K562 (cell line): ENCODE measurements around the gene SPTBN4.

Source experiments
- CEBPB ChIP-seq: fragments of 450-650 bp; IDR thresholded peaks from 2 replicates; pipeline ENCODE4 v1.6.1; 2016; ENCODE audit warnings: missing genetic modification characterization, missing compliant biosample characterization
- FOXM1 ChIP-seq, 2 experiments: fragments of 450-650 bp in 1 of 2; sonication (generic) in 1 of 2; formaldehyde crosslinking in 1 of 2; IDR thresholded peaks; 2 replicates each; pipeline versions ENCODE4 v1.6.1 to v1.9.0; 2017 to 2022; ENCODE audit warnings: low read depth in 2 of 2, mild to moderate bottlenecking in 2 of 2, missing genetic modification reagents in 1 of 2, moderate library complexity in 1 of 2
- POLR2A ChIP-seq: fragments of 450-650 bp; conservative IDR thresholded peaks from 2 replicates; pipeline ENCODE4 v1.6.1; 2016
- RCOR1 ChIP-seq, 2 experiments: IDR thresholded peaks; 2 replicates each; pipeline ENCODE4 v1.6.1; 2012; ENCODE audit warnings: low read depth in 2 of 2, low read length in 2 of 2, borderline replicate concordance in 1 of 2, improper control_type of control experiment in 1 of 2
- RFX7 ChIP-seq: fragments of 250-450 bp; sonication (Bioruptor Pico); IDR thresholded peaks from 2 replicates; pipeline ENCODE4 v1.5.1; 2021; ENCODE audit warnings: mild to moderate bottlenecking
- SMAD4 ChIP-seq: fragments of 250-450 bp; sonication (Bioruptor Pico); conservative IDR thresholded peaks from 2 replicates; pipeline ENCODE4 v1.8.0; 2021; ENCODE audit warnings: inconsistent platforms, mild to moderate bottlenecking, moderate library complexity
- TEAD4 ChIP-seq, 2 experiments: sonication (generic) in 1 of 2; formaldehyde crosslinking in 1 of 2; IDR thresholded peaks; 2 replicates each; pipeline versions ENCODE4 v1.6.1 to v1.8.0; 2012 to 2022; ENCODE audit warnings: borderline replicate concordance in 1 of 2, inconsistent platforms in 1 of 2, low read length in 1 of 2, mild to moderate bottlenecking in 1 of 2, missing genetic modification reagents in 1 of 2
- TRIM24 ChIP-seq, 2 experiments: fragments of 450-650 bp; IDR thresholded peaks; 2 replicates each; pipeline ENCODE4 v1.6.1; 2016
- TF ChIP-seq, protein P1 (sequence below), 3 experiments: IDR thresholded peaks in 2 of 3; conservative IDR thresholded peaks in 1 of 3; 2 replicates each; pipeline ENCODE4 v1.5.1; 2011 to 2012; ENCODE audit warnings: low read length in 3 of 3, mild to moderate bottlenecking in 3 of 3, control low read depth in 2 of 3, improper control_type of control experiment in 1 of 3, inconsistent platforms in 1 of 3, low read depth in 1 of 3, mixed read lengths in 1 of 3, moderate library complexity in 1 of 3; ENCODE audit not compliant: insufficient read depth in 2 of 3

DNA sequence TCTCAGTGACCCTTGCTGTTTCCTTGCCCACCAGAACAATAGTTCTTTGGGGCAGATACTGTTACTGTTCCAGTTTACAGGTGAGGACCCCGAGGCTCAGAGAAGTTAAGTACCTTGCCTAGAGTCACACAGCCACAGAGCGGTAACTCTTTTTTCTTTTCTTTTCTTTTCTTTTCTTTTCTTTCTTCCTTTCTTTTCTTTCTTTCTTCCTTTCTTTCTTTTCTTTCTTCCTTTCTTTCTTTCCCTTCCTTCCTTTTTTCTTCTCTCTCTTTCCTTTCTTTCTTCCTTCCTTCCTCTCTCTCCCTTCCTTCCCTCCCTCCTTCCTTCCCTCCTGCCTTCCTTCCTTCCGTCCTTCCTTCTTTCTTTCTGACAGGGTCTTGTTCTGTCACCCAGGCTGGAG is 48.8 kb upstream of the SPTBN4 start:
- TF ChIP-seq CEBPB (tag) (no peak), POLR2A (no peak), TEAD4 (IDR thresholded peaks at IDR 0.05; ENCODE audit: low read length) (no peak), TEAD4 (CRISPR knock-in tag; IDR thresholded peaks at IDR 0.05; ENCODE audit: borderline replicate concordance) (no peak), RCOR1 (IDR thresholded peaks at IDR 0.05; ENCODE audit: borderline replicate concordance in 1 of 2, low read depth in 2 of 2, low read length in 2 of 2) (no peak), SMAD4 (CRISPR knock-in tag) (no peak), FOXM1 (IDR thresholded peaks at IDR 0.05; ENCODE audit: low read depth) (no peak), FOXM1 (CRISPR knock-in tag; IDR thresholded peaks at IDR 0.05; ENCODE audit: low read depth) (no peak), RFX7 (CRISPR knock-in tag) (no peak), TRIM24 (IDR thresholded peaks at IDR 0.05) (no peak)
- TF ChIP-seq, protein P1, sequence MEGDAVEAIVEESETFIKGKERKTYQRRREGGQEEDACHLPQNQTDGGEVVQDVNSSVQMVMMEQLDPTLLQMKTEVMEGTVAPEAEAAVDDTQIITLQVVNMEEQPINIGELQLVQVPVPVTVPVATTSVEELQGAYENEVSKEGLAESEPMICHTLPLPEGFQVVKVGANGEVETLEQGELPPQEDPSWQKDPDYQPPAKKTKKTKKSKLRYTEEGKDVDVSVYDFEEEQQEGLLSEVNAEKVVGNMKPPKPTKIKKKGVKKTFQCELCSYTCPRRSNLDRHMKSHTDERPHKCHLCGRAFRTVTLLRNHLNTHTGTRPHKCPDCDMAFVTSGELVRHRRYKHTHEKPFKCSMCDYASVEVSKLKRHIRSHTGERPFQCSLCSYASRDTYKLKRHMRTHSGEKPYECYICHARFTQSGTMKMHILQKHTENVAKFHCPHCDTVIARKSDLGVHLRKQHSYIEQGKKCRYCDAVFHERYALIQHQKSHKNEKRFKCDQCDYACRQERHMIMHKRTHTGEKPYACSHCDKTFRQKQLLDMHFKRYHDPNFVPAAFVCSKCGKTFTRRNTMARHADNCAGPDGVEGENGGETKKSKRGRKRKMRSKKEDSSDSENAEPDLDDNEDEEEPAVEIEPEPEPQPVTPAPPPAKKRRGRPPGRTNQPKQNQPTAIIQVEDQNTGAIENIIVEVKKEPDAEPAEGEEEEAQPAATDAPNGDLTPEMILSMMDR (IDR thresholded peaks at IDR 0.05 in 2 of 3, conservative IDR thresholded peaks at IDR 0.05 in 1 of 3; ENCODE audit: insufficient read depth in 2 of 3, low read depth in 1 of 3, low read length in 3 of 3) = no peak
